K562 (cell line): ENCODE results near the gene COMMD1. TPM values are rescaled to one million over a fixed set of nuclear protein-coding genes. Genes with fewer than 3 reads are reported as not detected.
"Not testable (repeated sequence)": the region's sequence is repeated elsewhere in the genome, so short reads cannot be mapped to it uniquely, and the experiment has no call there.

ENCODE experiments used
- ATAC-seq: fragments of 200-7000 bp; cut with Tn5 transposase; 3 replicates; pipeline ENCODE4 v1.9.1; 2020; ENCODE audit warnings: moderate library complexity
- BruUV-seq: library from RNA; stranded (reverse); fragments of 400-500 nt; replicated peaks from 2 replicates; lab custom pipeline; 2021; lab: Mats Ljungman, UMichigan
- CTCF ChIA-PET: fragments of 300-600 bp; formaldehyde crosslinking; extraction: SDS; loops from one replicate; lab custom pipeline; 2021; ENCODE audit warnings: low intra/inter-chr PET ratio; lab: Yijun Ruan, JAX
- POLR2A ChIA-PET: fragments of 300-600, 350-650 bp; sonication (Branson Sonifier 250); formaldehyde crosslinking; extraction: SDS; loops from one replicate; lab custom pipeline; 2021; ENCODE audit warnings: antibody characterized with exemption, inconsistent platforms; lab: Yijun Ruan, JAX
- DNase-seq, 4 experiments: peaks; one replicate each; pipeline versions ENCODE4 v3.0.0 to v3.0.0-alpha.2; 2011 to 2018; ENCODE audit warnings: low spot score in 3 of 4, mixed read lengths in 3 of 4; ENCODE audit errors: extremely low read depth in 1 of 4
- FAIRE-seq: peaks from 2 replicates; lab custom pipeline; 2011; peaks lifted over from hg19 to GRCh38; lab: Jason Lieb, UNC
- H2AFZ ChIP-seq: 2 replicates; pipeline ENCODE4 v1.6.0; 2011; ENCODE audit warnings: low read depth, low read length, control low read depth, inconsistent platforms
- H3K27ac ChIP-seq: fragments of 200-600 bp; 3 replicates; pipeline ENCODE4 v1.8.0; 2011; ENCODE audit warnings: low read depth, mild to moderate bottlenecking, control low read depth, inconsistent platforms, low read length, moderate library complexity, mixed read lengths; ENCODE audit errors: extremely low read depth
- H3K27me3 ChIP-seq, 2 experiments: fragments of 300-600 bp in 1 of 2; 2 replicates in 1 of 2; 3 replicates in 1 of 2; pipeline versions ENCODE4 v1.6.0 to v1.8.0; 2011; ENCODE audit warnings: inconsistent platforms in 2 of 2, low read length in 2 of 2, mild to moderate bottlenecking in 1 of 2, mixed read lengths in 1 of 2, moderate library complexity in 1 of 2; ENCODE audit not compliant: control insufficient read depth in 2 of 2, insufficient read depth in 2 of 2
- H3K36me3 ChIP-seq: fragments of 300-600 bp; 3 replicates; pipeline ENCODE4 v1.8.0; 2011; ENCODE audit warnings: mild to moderate bottlenecking, low read length, inconsistent platforms; ENCODE audit not compliant: control insufficient read depth, insufficient read depth
- H3K4me1 ChIP-seq, 2 experiments: fragments of 200-600 bp in 1 of 2; replicated peaks in 1 of 2; 2 replicates in 1 of 2; 3 replicates in 1 of 2; pipeline versions ENCODE4 v1.5.1 to v1.8.0; 2011; ENCODE audit warnings: inconsistent platforms in 2 of 2, low read length in 2 of 2, mild to moderate bottlenecking in 1 of 2, mixed read lengths in 1 of 2, moderate library complexity in 1 of 2; ENCODE audit not compliant: control insufficient read depth in 2 of 2, insufficient read depth in 2 of 2
- H3K4me2 ChIP-seq: 2 replicates; pipeline ENCODE4 v1.6.1; 2011; ENCODE audit warnings: low read length, control low read depth, inconsistent platforms, mixed read lengths; ENCODE audit not compliant: insufficient read depth
- H3K4me3 ChIP-seq: fragments of 200-600 bp; sonication (generic), shearing (Covaris generic); 2 replicates; pipeline ENCODE4 v1.5.1; 2016; ENCODE audit warnings: control low read depth, inconsistent platforms
- H3K79me2 ChIP-seq: fragments of 200-600 bp; 3 replicates; pipeline ENCODE4 v1.8.0; 2011; ENCODE audit warnings: low read length, inconsistent platforms; ENCODE audit not compliant: control insufficient read depth, insufficient read depth
- H3K9ac ChIP-seq, 2 experiments: 2 replicates each; pipeline versions ENCODE4 v1.6.0 to v1.6.1; 2011; ENCODE audit warnings: low read depth in 2 of 2, low read length in 2 of 2, control low read depth in 1 of 2, inconsistent platforms in 1 of 2, mild to moderate bottlenecking in 1 of 2, mixed read lengths in 1 of 2; ENCODE audit not compliant: insufficient read depth in 1 of 2
- H3K9me1 ChIP-seq: one replicate; pipeline ENCODE4 v1.6.0; 2011; ENCODE audit warnings: inconsistent platforms, mild to moderate bottlenecking, low read length, moderate library complexity; ENCODE audit not compliant: control insufficient read depth, insufficient read depth
- H3K9me3 ChIP-seq: replicated peaks from 2 replicates; pipeline ENCODE4 v1.5.1; 2011; ENCODE audit warnings: low read depth, low read length, inconsistent platforms; ENCODE audit not compliant: control insufficient read depth, insufficient read depth
- H4K20me1 ChIP-seq: replicated peaks from 2 replicates; pipeline ENCODE4 v1.6.1; 2011; ENCODE audit warnings: low read length, inconsistent platforms, mixed read lengths; ENCODE audit not compliant: control insufficient read depth, insufficient read depth
- RBM34 ChIP-seq: fragments of 200-400 bp; formaldehyde crosslinking; IDR thresholded peaks from 2 replicates; pipeline ENCODE4 v1.6.1; 2018; ENCODE audit warnings: low read length, borderline replicate concordance; ENCODE audit not compliant: insufficient read depth
- TCF3 ChIP-seq: sonication (generic); formaldehyde crosslinking; IDR thresholded peaks from 2 replicates; pipeline ENCODE4 v1.4.0; 2020; ENCODE audit warnings: mild to moderate bottlenecking, missing genetic modification reagents
- ZNF41 ChIP-seq: fragments of 250-450 bp; sonication (Bioruptor Pico); conservative IDR thresholded peaks from 2 replicates; pipeline ENCODE4 v1.4.0; 2020; ENCODE audit warnings: mild to moderate bottlenecking
- ZNF764 ChIP-seq: fragments of 250-450 bp; sonication (Bioruptor Pico); IDR thresholded peaks from 2 replicates; pipeline ENCODE4 v1.4.0; 2020; ENCODE audit warnings: low read depth, mild to moderate bottlenecking, moderate library complexity
- WGBS: fragments of 100-300 bp; shearing (Covaris generic); methylation state at CpG from one replicate; pipeline ENCODE4 v1.1.6; 2016; ENCODE audit warnings: low coverage, mixed read lengths; ENCODE audit not compliant: insufficient coverage; ENCODE audit errors: missing lambda C conversion rate; 5-methylcytosine and 5-hydroxymethylcytosine counted together
- in situ Hi-C: fragments of 300-500 bp; cut with MboI; formaldehyde crosslinking; loops from 4 replicates; pipeline ENCODE4 v1.15.0; 2018; ENCODE audit warnings: inconsistent platforms, mixed read lengths
- intact Hi-C: fragments of 100-400 bp; cut with micrococcal nuclease; formaldehyde crosslinking; loops from 2 replicates; pipeline ENCODE4 v1.14.2; 2022
- polyA plus RNA-seq, 8 experiments: library from polyadenylated mRNA; depleted of rRNA in 4 of 8; stranded (reverse) in 5 of 8; unstranded in 3 of 8; fragments of >200 nt; fragmentation: Nextera tagmentation in 2 of 8; fragmentation: Illumina TruSeq in 1 of 8; extraction: Ambion mirVana in 2 of 8; extraction: Trizol in 1 of 8; gene quantifications; 2 replicates each; pipeline versions ENCODE4 v1.2.1 to v1.2.3, GENCODE V29; 2011 to 2014; ENCODE audit warnings: inconsistent platforms in 1 of 8, missing spikeins in 1 of 8
- total RNA-seq, 7 experiments: library from RNA; depleted of rRNA in 6 of 7; stranded (reverse); fragments of >200 nt in 6 of 7; fragmentation: Illumina TruSeq in 2 of 7; extraction: Trizol in 2 of 7; gene quantifications; 2 replicates each; pipeline versions ENCODE4 v1.2.1 to v1.2.3, GENCODE V29; 2011 to 2021; ENCODE audit warnings: low replicate concordance in 1 of 7

The COMMD1 gene
- total and polyA plus RNA-seq, 9 of the 15 experiments (the other 6 are each of a cell fraction or from before 2014, with no cell fraction given), result 14.4 to 77.0 (median 21.4) TPM

- TF ChIP-seq RBM34, result no peak
- TF ChIP-seq ZNF41 (CRISPR knock-in tag), result no peak
- TF ChIP-seq ZNF764 (CRISPR knock-in tag), result no peak
- no peak for TF ChIP-seq TCF3
- no peak overlapping the region for H3K9ac ChIP-seq
- H3K9me3 ChIP-seq, result no peaks in the 10 kb centered on the region
- H3K4me3 ChIP-seq, result no peak overlapping the region
- no peak overlapping the region for H3K4me2 ChIP-seq
- FAIRE-seq (no peak), ATAC-seq (no peak), DNase-seq (no peak)
- in situ Hi-C loops, result loop anchor here (10.0 kb wide), 1 partner anchor 303 kb away; no protein-coding TSS in a partner anchor
- H3K36me3 ChIP-seq, result no peaks in the 10 kb centered on the region
- CTCF ChIA-PET, result no interaction called here
- H2AFZ ChIP-seq, result no peak overlapping the region
- H3K9me1 ChIP-seq, result no peaks in the 10 kb centered on the region
- no peaks in the 10 kb centered on the region for H4K20me1 ChIP-seq
- H3K79me2 ChIP-seq, result no peaks in the 10 kb centered on the region
- intact Hi-C loops, result no loop called here
- no TSS peak for BruUV-seq
- POLR2A ChIA-PET, result interaction anchor here (0.5 kb wide), 1 partner anchor 129 kb away, joined by 3 read pairs; no protein-coding TSS in a partner anchor
- H3K27me3 ChIP-seq, result no peaks in the 10 kb centered on the region
- H3K27ac ChIP-seq, result no peak overlapping the region
- no peaks in the 10 kb centered on the region; a peak in 1 of 5 replicates for H3K4me1 ChIP-seq
Measured at GRCh38 chr2:62001431-62001830, 96.0 kb downstream of the COMMD1 start.

DNA sequence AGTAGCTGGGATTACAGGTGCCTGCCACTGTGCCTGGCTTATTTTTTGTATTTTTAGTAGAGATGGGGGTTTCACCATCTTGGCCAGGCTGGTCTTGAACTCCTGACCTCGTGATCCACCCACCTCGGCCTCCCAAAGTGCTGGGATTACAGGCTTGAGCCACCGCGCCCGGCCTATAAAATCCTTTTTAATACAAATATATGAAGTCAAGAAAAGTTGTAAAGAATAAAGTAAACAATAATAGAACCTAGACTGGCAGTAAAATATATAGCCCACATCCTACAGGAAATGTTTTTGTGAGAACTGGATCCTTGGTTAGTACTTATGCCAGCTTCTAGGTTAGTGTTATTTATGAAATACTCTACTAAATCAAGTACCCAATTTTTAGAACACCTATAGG, 99.0 kb downstream of the COMMD1 start:
- H3K4me3 ChIP-seq, H3K79me2 ChIP-seq, H3K27ac ChIP-seq, H3K9me1 ChIP-seq, H3K4me2 ChIP-seq, H3K9me3 ChIP-seq, BruUV-seq, intact Hi-C loops, FAIRE-seq, H3K36me3 ChIP-seq, ATAC-seq, H4K20me1 ChIP-seq, DNase-seq, H3K9ac ChIP-seq, H3K27me3 ChIP-seq, H2AFZ ChIP-seq, H3K4me1 ChIP-seq, CTCF ChIA-PET: not testable (repeated sequence)
- in situ Hi-C loops, result loop anchor here (10.0 kb wide), 1 partner anchor 300 kb away; no protein-coding TSS in a partner anchor
- 84% methylated on average over 5 of the region's 5 CpGs for WGBS
- POLR2A ChIA-PET, result interaction anchor here (1.1 kb wide), 1 partner anchor 51 kb away, joined by 3 read pairs; no protein-coding TSS in a partner anchor
